K562 (cell line): Measurements from ENCODE around the gene AGBL1. TPM values are rescaled to one million over a fixed set of nuclear protein-coding genes. Genes with fewer than 3 reads are reported as not detected.

Experiments
- ATAC-seq: fragments of 200-7000 bp; cut with Tn5 transposase; 3 replicates; pipeline ENCODE4 v1.9.1; 2020; ENCODE audit warnings: moderate library complexity
- BruUV-seq: library from RNA; stranded (reverse); fragments of 400-500 nt; replicated peaks from 2 replicates; lab custom pipeline; 2021; lab: Mats Ljungman, UMichigan
- CTCF ChIA-PET: fragments of 300-600 bp; formaldehyde crosslinking; extraction: SDS; loops from one replicate; lab custom pipeline; 2021; ENCODE audit warnings: low intra/inter-chr PET ratio; lab: Yijun Ruan, JAX
- POLR2A ChIA-PET: fragments of 300-600, 350-650 bp; sonication (Branson Sonifier 250); formaldehyde crosslinking; extraction: SDS; loops from one replicate; lab custom pipeline; 2021; ENCODE audit warnings: antibody characterized with exemption, inconsistent platforms; lab: Yijun Ruan, JAX
- DNase-seq, 4 experiments: peaks; one replicate each; pipeline versions ENCODE4 v3.0.0 to v3.0.0-alpha.2; 2011 to 2018; ENCODE audit warnings: low spot score in 3 of 4, mixed read lengths in 3 of 4; ENCODE audit errors: extremely low read depth in 1 of 4
- FAIRE-seq: peaks from 2 replicates; lab custom pipeline; 2011; peaks lifted over from hg19 to GRCh38; lab: Jason Lieb, UNC
- H2AFZ ChIP-seq: 2 replicates; pipeline ENCODE4 v1.6.0; 2011; ENCODE audit warnings: low read depth, low read length, control low read depth, inconsistent platforms
- H3K27ac ChIP-seq: fragments of 200-600 bp; 3 replicates; pipeline ENCODE4 v1.8.0; 2011; ENCODE audit warnings: low read depth, mild to moderate bottlenecking, control low read depth, inconsistent platforms, low read length, moderate library complexity, mixed read lengths; ENCODE audit errors: extremely low read depth
- H3K27me3 ChIP-seq, 2 experiments: fragments of 300-600 bp in 1 of 2; 2 replicates in 1 of 2; 3 replicates in 1 of 2; pipeline versions ENCODE4 v1.6.0 to v1.8.0; 2011; ENCODE audit warnings: inconsistent platforms in 2 of 2, low read length in 2 of 2, mild to moderate bottlenecking in 1 of 2, mixed read lengths in 1 of 2, moderate library complexity in 1 of 2; ENCODE audit not compliant: control insufficient read depth in 2 of 2, insufficient read depth in 2 of 2
- H3K36me3 ChIP-seq: fragments of 300-600 bp; 3 replicates; pipeline ENCODE4 v1.8.0; 2011; ENCODE audit warnings: mild to moderate bottlenecking, low read length, inconsistent platforms; ENCODE audit not compliant: control insufficient read depth, insufficient read depth
- H3K4me1 ChIP-seq, 2 experiments: fragments of 200-600 bp in 1 of 2; replicated peaks in 1 of 2; 2 replicates in 1 of 2; 3 replicates in 1 of 2; pipeline versions ENCODE4 v1.5.1 to v1.8.0; 2011; ENCODE audit warnings: inconsistent platforms in 2 of 2, low read length in 2 of 2, mild to moderate bottlenecking in 1 of 2, mixed read lengths in 1 of 2, moderate library complexity in 1 of 2; ENCODE audit not compliant: control insufficient read depth in 2 of 2, insufficient read depth in 2 of 2
- H3K4me2 ChIP-seq: 2 replicates; pipeline ENCODE4 v1.6.1; 2011; ENCODE audit warnings: low read length, control low read depth, inconsistent platforms, mixed read lengths; ENCODE audit not compliant: insufficient read depth
- H3K4me3 ChIP-seq: fragments of 200-600 bp; sonication (generic), shearing (Covaris generic); 2 replicates; pipeline ENCODE4 v1.5.1; 2016; ENCODE audit warnings: control low read depth, inconsistent platforms
- H3K79me2 ChIP-seq: fragments of 200-600 bp; 3 replicates; pipeline ENCODE4 v1.8.0; 2011; ENCODE audit warnings: low read length, inconsistent platforms; ENCODE audit not compliant: control insufficient read depth, insufficient read depth
- H3K9ac ChIP-seq, 2 experiments: 2 replicates each; pipeline versions ENCODE4 v1.6.0 to v1.6.1; 2011; ENCODE audit warnings: low read depth in 2 of 2, low read length in 2 of 2, control low read depth in 1 of 2, inconsistent platforms in 1 of 2, mild to moderate bottlenecking in 1 of 2, mixed read lengths in 1 of 2; ENCODE audit not compliant: insufficient read depth in 1 of 2
- H3K9me1 ChIP-seq: one replicate; pipeline ENCODE4 v1.6.0; 2011; ENCODE audit warnings: inconsistent platforms, mild to moderate bottlenecking, low read length, moderate library complexity; ENCODE audit not compliant: control insufficient read depth, insufficient read depth
- H3K9me3 ChIP-seq: replicated peaks from 2 replicates; pipeline ENCODE4 v1.5.1; 2011; ENCODE audit warnings: low read depth, low read length, inconsistent platforms; ENCODE audit not compliant: control insufficient read depth, insufficient read depth
- H4K20me1 ChIP-seq: replicated peaks from 2 replicates; pipeline ENCODE4 v1.6.1; 2011; ENCODE audit warnings: low read length, inconsistent platforms, mixed read lengths; ENCODE audit not compliant: control insufficient read depth, insufficient read depth
- CREB3L1 ChIP-seq: fragments of 450-650 bp; IDR thresholded peaks from 2 replicates; pipeline ENCODE4 v1.6.1; 2014; ENCODE audit warnings: low read depth, mild to moderate bottlenecking, moderate library complexity, borderline replicate concordance
- DNMT1 ChIP-seq: fragments of 450-650 bp; IDR thresholded peaks from 2 replicates; pipeline ENCODE4 v1.6.1; 2016; ENCODE audit warnings: antibody characterized with exemption, mild to moderate bottlenecking
- NBN ChIP-seq: fragments of 450-650 bp; IDR thresholded peaks from 2 replicates; pipeline ENCODE4 v1.6.1; 2016; ENCODE audit warnings: low read depth, mild to moderate bottlenecking
- NCOA1 ChIP-seq: fragments of 450-650 bp; IDR thresholded peaks from 2 replicates; pipeline ENCODE4 v1.6.1; 2016; ENCODE audit warnings: low read depth
- NR1H2 ChIP-seq: sonication (generic); formaldehyde crosslinking; IDR thresholded peaks from 2 replicates; pipeline ENCODE4 v1.4.0; 2020; ENCODE audit warnings: mild to moderate bottlenecking, missing genetic modification reagents
- PYGO2 ChIP-seq: fragments of 450-650 bp; IDR thresholded peaks from 2 replicates; pipeline ENCODE4 v1.6.1; 2016; ENCODE audit warnings: mild to moderate bottlenecking, missing genetic modification characterization, moderate library complexity, missing compliant biosample characterization
- SMAD2 ChIP-seq: fragments of 150-350 bp; IDR thresholded peaks from 2 replicates; pipeline ENCODE4 v1.6.1; 2014; ENCODE audit warnings: low read depth, mild to moderate bottlenecking, low read length
- ZNF592 ChIP-seq: fragments of 450-650 bp; IDR thresholded peaks from 2 replicates; pipeline ENCODE4 v1.6.1; 2017; ENCODE audit warnings: antibody characterized with exemption, mild to moderate bottlenecking
- ZNF75A ChIP-seq: fragments of 450-650 bp; formaldehyde crosslinking; IDR thresholded peaks from 2 replicates; pipeline ENCODE4 v1.4.0; 2020; ENCODE audit warnings: mild to moderate bottlenecking
- ZNF830 ChIP-seq: fragments of 250-450 bp; sonication (Bioruptor Pico); IDR thresholded peaks from 2 replicates; pipeline ENCODE4 v1.5.0; 2021; ENCODE audit warnings: mild to moderate bottlenecking
- WGBS: fragments of 100-300 bp; shearing (Covaris generic); methylation state at CpG from one replicate; pipeline ENCODE4 v1.1.6; 2016; ENCODE audit warnings: low coverage, mixed read lengths; ENCODE audit not compliant: insufficient coverage; ENCODE audit errors: missing lambda C conversion rate; 5-methylcytosine and 5-hydroxymethylcytosine counted together
- in situ Hi-C: fragments of 300-500 bp; cut with MboI; formaldehyde crosslinking; loops from 4 replicates; pipeline ENCODE4 v1.15.0; 2018; ENCODE audit warnings: inconsistent platforms, mixed read lengths
- intact Hi-C: fragments of 100-400 bp; cut with micrococcal nuclease; formaldehyde crosslinking; loops from 2 replicates; pipeline ENCODE4 v1.14.2; 2022
- polyA plus RNA-seq, 8 experiments: library from polyadenylated mRNA; depleted of rRNA in 4 of 8; stranded (reverse) in 5 of 8; unstranded in 3 of 8; fragments of >200 nt; fragmentation: Nextera tagmentation in 2 of 8; fragmentation: Illumina TruSeq in 1 of 8; extraction: Ambion mirVana in 2 of 8; extraction: Trizol in 1 of 8; gene quantifications; 2 replicates each; pipeline versions ENCODE4 v1.2.1 to v1.2.3, GENCODE V29; 2011 to 2014; ENCODE audit warnings: inconsistent platforms in 1 of 8, missing spikeins in 1 of 8
- total RNA-seq, 7 experiments: library from RNA; depleted of rRNA in 6 of 7; stranded (reverse); fragments of >200 nt in 6 of 7; fragmentation: Illumina TruSeq in 2 of 7; extraction: Trizol in 2 of 7; gene quantifications; 2 replicates each; pipeline versions ENCODE4 v1.2.1 to v1.2.3, GENCODE V29; 2011 to 2021; ENCODE audit warnings: low replicate concordance in 1 of 7
- TF ChIP-seq, protein P1 (sequence below): fragments of 200-800 bp; sonication (Bioruptor generic); IDR thresholded peaks from 2 replicates; pipeline ENCODE4 v1.6.1; 2017; ENCODE audit warnings: missing genetic modification characterization, missing compliant biosample characterization
- TF ChIP-seq, protein P2 (sequence below), 2 experiments: IDR thresholded peaks; 2 replicates each; pipeline ENCODE4 v1.6.1; 2011; ENCODE audit warnings: borderline replicate concordance in 1 of 2, control low read depth in 1 of 2, low read depth in 1 of 2, low read length in 1 of 2, mild to moderate bottlenecking in 1 of 2, mixed read lengths in 1 of 2, moderate library complexity in 1 of 2; ENCODE audit not compliant: insufficient read depth in 1 of 2, insufficient read length in 1 of 2, poor library complexity in 1 of 2, severe bottlenecking in 1 of 2; ENCODE audit errors: extremely low read depth in 1 of 2

AGBL1 gene
- total and polyA plus RNA-seq, 9 of the 15 experiments (the other 6 are each of a cell fraction or from before 2014, with no cell fraction given), result not detected

DNA sequence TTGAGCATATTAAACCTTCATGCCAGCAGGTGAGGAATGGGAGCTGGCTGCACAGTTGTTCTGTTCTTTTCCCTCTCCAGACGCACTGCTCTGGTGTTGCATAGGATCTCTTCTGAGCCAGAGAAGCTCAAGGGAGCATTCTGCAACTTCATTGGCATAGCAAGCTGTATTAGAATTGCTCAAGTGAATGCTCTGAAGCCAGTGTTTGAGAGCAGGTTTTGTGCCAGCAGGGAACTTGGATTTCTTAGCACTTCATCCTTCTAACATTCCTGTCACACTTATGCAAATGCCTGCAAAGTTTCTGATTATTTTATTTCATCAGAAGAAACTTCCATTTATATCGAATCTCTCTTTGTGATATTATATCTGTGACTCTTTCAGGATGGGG lies 366.6 kb downstream of the AGBL1 start:
- BruUV-seq, result no TSS peak
- Histone ChIP-seq H3K9me1 (no peaks in the 10 kb centered on the region), H3K36me3 (no peaks in the 10 kb centered on the region), H3K4me3 (no peak overlapping the region), H3K4me2 (no peak overlapping the region), H3K27me3 (no peaks in the 10 kb centered on the region), H4K20me1 (no peaks in the 10 kb centered on the region), H3K4me1 (no peaks in the 10 kb centered on the region), H3K79me2 (no peaks in the 10 kb centered on the region), H3K9me3 (no peaks in the 10 kb centered on the region), H3K27ac (no peak overlapping the region), H2AFZ (no peak overlapping the region), H3K9ac (no peak overlapping the region)
- in situ Hi-C loops (no loop called here), intact Hi-C loops (no loop called here)
- ATAC-seq (no peak), FAIRE-seq (no peak), DNase-seq (no peak)
- TF ChIP-seq, protein P1, sequence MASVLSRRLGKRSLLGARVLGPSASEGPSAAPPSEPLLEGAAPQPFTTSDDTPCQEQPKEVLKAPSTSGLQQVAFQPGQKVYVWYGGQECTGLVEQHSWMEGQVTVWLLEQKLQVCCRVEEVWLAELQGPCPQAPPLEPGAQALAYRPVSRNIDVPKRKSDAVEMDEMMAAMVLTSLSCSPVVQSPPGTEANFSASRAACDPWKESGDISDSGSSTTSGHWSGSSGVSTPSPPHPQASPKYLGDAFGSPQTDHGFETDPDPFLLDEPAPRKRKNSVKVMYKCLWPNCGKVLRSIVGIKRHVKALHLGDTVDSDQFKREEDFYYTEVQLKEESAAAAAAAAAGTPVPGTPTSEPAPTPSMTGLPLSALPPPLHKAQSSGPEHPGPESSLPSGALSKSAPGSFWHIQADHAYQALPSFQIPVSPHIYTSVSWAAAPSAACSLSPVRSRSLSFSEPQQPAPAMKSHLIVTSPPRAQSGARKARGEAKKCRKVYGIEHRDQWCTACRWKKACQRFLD (CRISPR knock-in tag), result no peak
- TF ChIP-seq, protein P2, sequence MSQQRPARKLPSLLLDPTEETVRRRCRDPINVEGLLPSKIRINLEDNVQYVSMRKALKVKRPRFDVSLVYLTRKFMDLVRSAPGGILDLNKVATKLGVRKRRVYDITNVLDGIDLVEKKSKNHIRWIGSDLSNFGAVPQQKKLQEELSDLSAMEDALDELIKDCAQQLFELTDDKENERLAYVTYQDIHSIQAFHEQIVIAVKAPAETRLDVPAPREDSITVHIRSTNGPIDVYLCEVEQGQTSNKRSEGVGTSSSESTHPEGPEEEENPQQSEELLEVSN (IDR thresholded peaks at IDR 0.05; ENCODE audit: borderline replicate concordance in 1 of 2, extremely low read depth in 1 of 2, insufficient read depth in 1 of 2, insufficient read length in 1 of 2, low read depth in 1 of 2, low read length in 1 of 2, poor library complexity in 1 of 2, severe bottlenecking in 1 of 2), result no peak
- TF ChIP-seq ZNF75A (CRISPR knock-in tag) (no peak), DNMT1 (no peak), CREB3L1 (no peak), NCOA1 (no peak), SMAD2 (no peak), ZNF830 (no peak), NBN (no peak), PYGO2 (tag) (no peak), NR1H2 (no peak), ZNF592 (no peak)
- 0% methylated on average over 2 of the region's 2 CpGs for WGBS
- ChIA-PET CTCF (no interaction called here), POLR2A (no interaction called here)
